Measurements from ENCODE around the gene RPL11.

- TF ChIP-seq CTCF (IDR thresholded peaks at IDR 0.05; ENCODE audit: insufficient read depth, low read length): no peak
- TF ChIP-seq REST (IDR thresholded peaks at IDR 0.05; ENCODE audit: insufficient replicate concordance, low read depth): no peak
- no peak for TF ChIP-seq POLR2AphosphoS5 (IDR thresholded peaks at IDR 0.05; ENCODE audit: low read depth)
- no peak for TF ChIP-seq GABPA (IDR thresholded peaks at IDR 0.05; ENCODE audit: low read depth)
- no peak for TF ChIP-seq SPI1 (IDR thresholded peaks at IDR 0.05; ENCODE audit: borderline replicate concordance, low read depth)
These were observed 2.0 kb downstream of the RPL11 start for GRCh38 chr1:23693599-23693998.

Data from HL-60 (cell line).